ENCODE results near the gene TCF7L1.

The TCF7L1 gene

GRCh38 chr2:85230679-85231467 is 97.7 kb downstream of the TCF7L1 start:
- no peak for DNase-seq (ENCODE audit: low spot score)

- no peak for DNase-seq (ENCODE audit: low spot score)
Observed at GRCh38 chr2:85231468-85231805, 98.2 kb downstream of the TCF7L1 start.

- no peak for DNase-seq (ENCODE audit: low spot score)
Observed at GRCh38 chr2:85231952-85232351, 98.8 kb downstream of the TCF7L1 start.

- DNase-seq (ENCODE audit: low spot score): no peak
Observed at GRCh38 chr2:85234868-85235267, 101.7 kb downstream of the TCF7L1 start.

- no peak for DNase-seq (ENCODE audit: low spot score)
Observed at GRCh38 chr2:85235281-85235680, 102.1 kb downstream of the TCF7L1 start.

GRCh38 chr2:85236084-85236483 is 102.9 kb downstream of the TCF7L1 start:
- DNase-seq (ENCODE audit: low spot score): no peak

- no peak for DNase-seq (ENCODE audit: low spot score)
Observed at GRCh38 chr2:85237849-85238565, 104.8 kb downstream of the TCF7L1 start.

GRCh38 chr2:85238607-85239006 is 105.4 kb downstream of the TCF7L1 start:
- no peak for DNase-seq (ENCODE audit: low spot score)

- no peak for DNase-seq (ENCODE audit: low spot score)
Observed at GRCh38 chr2:85239102-85239501, 105.9 kb downstream of the TCF7L1 start.

GRCh38 chr2:85240055-85240454 is 106.9 kb downstream of the TCF7L1 start:
- DNase-seq (ENCODE audit: low spot score): no peak

- no peak for DNase-seq (ENCODE audit: low spot score)
Observed at GRCh38 chr2:85242321-85242720, 109.1 kb downstream of the TCF7L1 start.

- DNase-seq (ENCODE audit: low spot score): no peak
Observed at GRCh38 chr2:85243101-85244072, 110.2 kb downstream of the TCF7L1 start.

- DNase-seq (ENCODE audit: low spot score): no peak
Observed at GRCh38 chr2:85244828-85245227, 111.6 kb downstream of the TCF7L1 start.

GRCh38 chr2:85245891-85246290 is 112.7 kb downstream of the TCF7L1 start:
- peak; percentile 41 for DNase-seq (ENCODE audit: low spot score)

GRCh38 chr2:85246348-85246747 is 113.2 kb downstream of the TCF7L1 start:
- DNase-seq (ENCODE audit: low spot score): no peak

- DNase-seq (ENCODE audit: low spot score): no peak
Observed at GRCh38 chr2:85247610-85248009, 114.4 kb downstream of the TCF7L1 start.

GRCh38 chr2:85248773-85249509 is 115.7 kb downstream of the TCF7L1 start:
- DNase-seq (ENCODE audit: low spot score): peak; percentile 71

- DNase-seq (ENCODE audit: low spot score): no peak
Observed at GRCh38 chr2:85250045-85250444, 116.9 kb downstream of the TCF7L1 start.

- no peak for DNase-seq (ENCODE audit: low spot score)
Observed at GRCh38 chr2:85251070-85251616, 118.0 kb downstream of the TCF7L1 start.

- DNase-seq (ENCODE audit: low spot score): no peak
Observed at GRCh38 chr2:85253890-85254289, 120.7 kb downstream of the TCF7L1 start.

- DNase-seq (ENCODE audit: low spot score): no peak
Observed at GRCh38 chr2:85254540-85255300, 121.5 kb downstream of the TCF7L1 start.
